ENCODE measurements around the gene MTCL3.

MTCL3 gene

DNA sequence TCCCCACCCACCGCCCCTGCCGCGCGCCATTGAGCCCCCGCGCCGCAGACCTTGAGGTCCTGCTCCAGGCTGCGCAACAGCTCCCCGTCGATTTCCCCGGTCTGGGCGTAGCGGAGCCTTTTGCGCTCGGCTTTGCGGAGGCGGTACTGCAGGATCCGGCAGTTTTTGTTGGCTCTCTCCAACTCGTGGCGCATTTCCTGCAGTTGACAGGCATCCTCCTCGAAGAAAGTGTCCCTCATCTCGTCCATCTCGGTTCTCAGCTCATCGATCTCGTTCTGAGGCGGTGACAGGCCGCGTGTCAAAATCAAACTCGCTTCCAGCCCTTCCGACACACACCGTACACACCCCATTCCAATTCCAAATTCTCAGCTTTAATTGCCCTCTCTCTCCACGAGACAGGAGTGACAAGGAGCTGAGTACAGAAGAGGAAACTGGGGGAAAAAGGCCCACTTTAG, 4.3 kb downstream of the MTCL3 start:
- no peak for DNase-seq

DNA sequence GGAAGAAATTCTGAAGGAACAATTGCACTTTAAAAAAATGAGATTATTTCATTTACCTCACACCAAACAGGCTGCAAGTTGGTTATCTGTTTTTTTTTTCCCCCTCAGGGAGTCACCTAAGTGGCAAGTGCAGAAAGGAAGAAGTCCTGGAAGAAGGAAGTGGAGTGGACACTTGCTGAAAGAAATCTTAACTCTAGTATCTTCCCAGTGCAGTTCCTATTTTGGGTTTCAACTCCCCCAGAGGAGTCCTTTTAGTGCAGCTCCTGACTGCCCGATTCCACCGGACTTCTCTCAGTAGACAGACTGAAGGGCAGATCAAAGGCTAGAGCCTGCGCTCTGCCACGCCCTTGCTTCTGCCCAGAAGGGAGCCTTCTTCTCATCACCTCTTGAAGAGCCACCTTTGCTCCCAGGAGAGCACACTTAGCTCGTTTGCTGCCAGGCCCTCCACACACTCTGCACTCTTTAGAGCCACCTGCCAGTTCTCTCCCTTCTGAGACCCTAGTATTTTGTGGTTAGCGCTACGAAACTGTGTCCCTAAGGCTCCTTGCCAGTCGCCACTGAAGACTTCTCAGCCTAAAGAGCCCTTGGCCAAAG, 4.9 kb downstream of the MTCL3 start:
- no peak for DNase-seq

DNA sequence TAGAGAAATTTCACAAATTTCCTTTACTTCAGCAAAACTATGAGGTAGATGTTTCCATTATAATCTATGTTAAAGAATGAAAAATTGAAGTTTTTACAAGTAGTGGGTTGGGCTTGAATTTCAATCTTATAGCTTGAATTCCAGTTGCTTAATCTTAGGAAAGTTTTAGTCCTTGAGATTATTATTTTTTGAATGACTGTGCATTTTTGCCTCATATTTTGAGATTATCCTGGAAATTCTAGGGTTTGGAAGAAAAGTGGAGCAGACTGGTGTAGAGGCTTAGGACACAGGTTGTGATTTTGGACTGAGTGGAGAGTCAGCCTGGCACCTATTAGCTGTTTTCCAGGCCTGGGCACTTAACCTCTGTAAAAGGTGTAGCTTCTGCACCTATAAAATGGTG, 5.7 kb downstream of the MTCL3 start:
- DNase-seq: no peak

DNA sequence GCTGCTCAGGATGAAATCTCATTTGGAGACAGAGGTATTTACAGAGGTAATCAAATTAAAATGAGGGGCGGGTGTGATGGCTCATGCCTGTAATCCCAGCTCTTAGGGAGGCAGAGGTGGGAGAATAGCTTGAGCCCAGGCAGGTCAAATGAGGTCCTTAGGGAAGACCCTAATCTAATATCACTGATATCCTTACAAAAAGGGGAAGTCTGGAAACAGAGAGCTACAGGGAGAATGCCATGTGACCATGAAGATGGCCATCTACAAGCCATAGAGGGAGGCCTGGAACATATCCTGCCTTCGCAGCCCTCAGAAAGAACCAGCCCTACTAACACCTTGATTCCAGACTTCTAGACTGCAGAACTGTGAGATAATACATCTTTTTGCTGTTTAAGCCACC, 8.3 kb downstream of the MTCL3 start:
- no peak for DNase-seq

DNA sequence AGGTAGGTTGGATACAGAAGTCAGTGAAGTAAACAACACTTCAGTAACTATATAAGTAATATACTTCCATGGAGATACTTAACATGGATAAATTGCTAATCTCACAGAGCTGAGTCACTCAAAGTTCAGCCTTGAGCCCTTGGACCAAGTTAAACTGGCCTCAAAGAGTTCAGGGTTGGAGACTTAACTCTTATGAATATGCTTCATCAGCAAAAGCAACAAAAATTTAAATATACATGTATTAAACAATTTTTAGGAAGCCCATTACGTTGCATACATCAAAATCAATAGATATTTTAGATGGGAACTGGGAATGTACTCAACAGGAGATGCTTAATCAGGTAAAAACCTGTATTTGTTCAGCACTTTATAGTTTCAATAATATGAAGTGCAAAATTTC, 12.2 kb downstream of the MTCL3 start:
- no peak for DNase-seq

DNA sequence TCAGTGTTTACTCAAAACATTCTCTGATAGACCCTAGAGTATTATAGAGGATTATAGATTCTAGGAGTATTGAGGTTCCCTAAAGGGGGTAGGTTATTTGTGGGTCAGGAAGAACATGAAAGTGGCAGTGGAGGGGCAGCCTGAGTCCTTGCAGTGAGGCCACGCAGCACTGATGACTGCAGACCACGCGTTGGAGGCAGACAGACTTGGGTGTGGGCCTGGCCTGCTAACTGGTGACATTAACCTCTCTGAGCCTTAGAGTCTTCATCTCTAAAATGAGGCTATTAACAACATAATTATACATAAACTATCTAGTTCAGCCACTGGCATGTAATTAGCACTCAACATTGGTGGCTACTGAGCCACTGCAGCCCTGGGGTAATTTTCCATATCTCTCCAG, 16.1 kb downstream of the MTCL3 start:
- DNase-seq: no peak

DNA sequence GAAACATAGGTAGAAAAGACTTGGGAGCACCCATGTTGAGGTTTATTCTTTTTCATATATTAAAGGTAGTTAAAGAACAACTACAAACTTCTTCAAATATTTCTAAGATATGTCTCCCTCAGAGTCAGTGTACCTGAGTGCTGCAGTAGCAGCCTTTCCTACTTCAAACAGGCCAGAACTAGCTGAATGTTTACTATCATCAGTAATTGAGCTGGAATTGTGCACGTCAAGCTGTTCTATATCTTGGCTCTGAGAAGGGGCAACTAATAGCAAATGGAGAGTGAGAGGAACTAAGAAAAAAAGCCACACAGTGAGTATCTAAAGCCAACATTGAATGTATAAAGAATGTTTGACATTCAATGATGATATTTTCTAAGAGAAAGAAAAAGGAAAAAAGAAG, 21.7 kb downstream of the MTCL3 start:
- no peak for DNase-seq

DNA sequence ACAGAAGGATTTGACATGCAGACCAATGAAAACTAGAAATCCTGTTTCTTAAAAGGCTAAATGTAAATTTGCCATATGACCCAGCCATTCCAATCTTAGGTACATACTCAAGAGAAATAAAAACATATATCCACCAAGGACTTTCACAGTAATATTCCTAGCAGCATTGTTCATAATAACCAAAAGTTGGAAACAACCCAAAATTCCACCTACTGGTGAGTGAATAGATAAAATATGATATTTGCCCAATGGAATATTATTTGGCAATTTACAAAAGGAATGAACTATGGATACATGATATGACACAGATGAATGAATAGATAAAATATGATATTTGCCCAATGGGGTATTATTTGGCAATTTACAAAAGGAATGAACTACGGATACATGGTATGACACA, 22.7 kb downstream of the MTCL3 start:
- no peak for DNase-seq

DNA sequence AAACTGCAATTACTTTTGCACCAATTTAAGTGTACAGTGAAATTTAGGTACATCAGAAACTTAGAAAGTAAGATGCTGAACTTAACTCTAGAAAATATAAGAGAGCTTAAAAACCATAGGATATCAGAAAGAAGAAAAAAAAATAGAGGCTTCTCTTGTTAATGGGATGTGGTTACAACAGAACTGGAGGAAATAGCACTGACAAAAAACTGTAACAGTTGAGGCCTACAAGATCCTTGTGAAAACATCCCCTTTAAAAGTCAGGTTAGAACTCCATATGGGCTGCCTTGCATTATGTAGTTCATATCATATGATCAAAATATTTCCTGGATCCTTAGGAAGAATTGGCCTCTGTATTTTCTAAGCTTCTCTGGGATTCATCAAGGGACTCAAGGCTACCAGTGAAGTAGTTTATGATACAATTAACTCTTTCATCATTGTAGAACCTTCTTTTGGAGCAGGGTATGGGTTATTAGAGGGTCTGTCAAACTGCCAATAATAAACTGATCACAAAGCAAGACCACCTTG, 24.8 kb downstream of the MTCL3 start:
- no peak for DNase-seq

DNA sequence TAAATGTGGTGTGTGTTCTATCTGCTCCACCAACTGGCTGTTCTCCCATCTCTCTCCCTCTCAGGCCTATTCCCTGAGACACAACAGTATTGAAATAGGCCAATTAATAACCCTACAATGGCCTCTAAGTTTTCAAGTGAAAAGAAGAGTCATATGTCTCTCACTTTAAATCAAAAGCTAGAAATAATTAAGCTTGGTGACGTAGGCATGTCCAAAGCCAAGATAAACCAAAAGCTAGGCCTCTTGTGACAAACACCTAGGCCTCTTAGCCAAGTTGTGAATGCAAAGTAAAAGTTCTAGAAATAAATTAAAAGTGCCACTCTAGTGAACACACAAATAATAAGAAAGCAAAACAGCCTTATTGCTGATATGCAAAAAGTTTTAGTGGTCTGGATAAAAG, 29.9 kb downstream of the MTCL3 start:
- no peak for DNase-seq

DNA sequence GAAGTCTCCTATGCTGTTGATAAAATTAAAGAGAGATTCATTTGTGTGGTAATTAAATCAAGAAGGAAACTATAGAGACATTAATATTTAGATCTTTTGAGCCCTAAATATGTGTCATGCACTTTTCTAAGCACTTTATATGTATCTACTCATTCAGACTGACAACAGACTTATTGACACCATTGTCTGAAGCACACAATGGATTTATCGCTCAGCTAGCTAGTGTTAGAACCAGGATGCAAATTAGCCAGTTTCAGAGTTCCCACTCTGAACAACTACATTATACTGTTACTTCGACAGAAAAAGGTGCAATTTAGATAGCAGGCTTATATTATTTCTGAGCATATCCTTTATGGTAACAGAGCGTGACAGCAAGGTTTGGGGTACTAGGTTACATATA, 32.2 kb downstream of the MTCL3 start:
- no peak for DNase-seq

DNA sequence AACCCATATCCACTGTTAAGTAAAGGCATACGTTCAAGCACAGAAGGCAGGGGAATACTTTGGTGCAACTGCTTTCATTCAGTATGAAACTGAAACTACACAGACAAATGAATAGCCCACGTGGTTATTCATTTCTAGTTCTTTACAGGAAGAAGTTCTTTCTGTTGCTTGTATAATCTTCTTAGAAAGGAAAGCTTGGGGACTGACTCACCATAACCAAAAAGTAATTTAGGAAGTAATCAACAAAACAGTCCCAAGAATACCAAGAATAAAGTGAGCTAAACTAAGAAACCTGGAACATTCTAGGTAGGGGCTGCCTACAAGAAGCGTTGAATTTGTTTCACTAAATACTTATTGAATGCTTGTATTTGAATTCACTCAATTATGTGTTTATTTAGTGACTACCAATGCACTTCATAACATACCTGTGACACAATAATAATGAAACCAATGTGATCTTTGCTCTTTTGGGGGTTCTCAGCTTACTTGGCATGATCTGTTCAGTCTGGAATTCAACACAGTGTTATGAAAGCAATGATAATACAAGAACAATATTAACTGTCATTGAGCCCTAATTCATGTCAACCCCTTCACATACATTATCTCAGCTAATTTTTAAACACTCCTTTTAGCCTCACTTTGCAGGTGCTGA, 34.8 kb downstream of the MTCL3 start:
- DNase-seq: no peak

DNA sequence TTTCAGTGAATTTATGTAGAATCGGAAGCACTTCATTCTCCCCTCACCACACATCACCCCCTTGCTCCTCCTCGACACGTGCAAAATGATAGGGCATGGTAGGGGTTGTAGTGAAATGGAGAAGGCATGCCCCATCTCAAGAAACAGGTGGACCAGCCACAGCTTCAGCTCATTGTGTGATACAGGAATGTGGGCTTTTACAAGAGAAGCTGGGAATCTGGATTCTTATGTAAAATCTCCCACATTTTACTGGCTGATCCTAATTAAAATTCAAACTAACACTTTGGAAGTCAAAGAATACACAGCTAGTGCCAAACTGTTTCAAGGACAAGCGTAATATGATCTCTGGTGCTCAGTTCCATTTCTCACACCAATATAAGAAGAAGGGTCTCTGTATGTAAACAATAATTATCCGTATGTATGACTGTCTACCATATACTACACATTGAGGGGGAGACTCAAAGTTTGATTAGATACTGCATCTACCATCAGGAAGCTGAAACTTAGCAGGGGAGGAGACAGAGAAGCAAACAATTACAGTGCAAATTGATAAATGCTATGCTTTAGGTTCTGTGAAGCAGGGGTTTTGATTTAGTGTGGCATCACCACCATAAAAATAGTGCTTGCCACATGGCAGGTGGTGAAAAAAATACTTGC, 35.6 kb downstream of the MTCL3 start:
- no peak for DNase-seq

DNA sequence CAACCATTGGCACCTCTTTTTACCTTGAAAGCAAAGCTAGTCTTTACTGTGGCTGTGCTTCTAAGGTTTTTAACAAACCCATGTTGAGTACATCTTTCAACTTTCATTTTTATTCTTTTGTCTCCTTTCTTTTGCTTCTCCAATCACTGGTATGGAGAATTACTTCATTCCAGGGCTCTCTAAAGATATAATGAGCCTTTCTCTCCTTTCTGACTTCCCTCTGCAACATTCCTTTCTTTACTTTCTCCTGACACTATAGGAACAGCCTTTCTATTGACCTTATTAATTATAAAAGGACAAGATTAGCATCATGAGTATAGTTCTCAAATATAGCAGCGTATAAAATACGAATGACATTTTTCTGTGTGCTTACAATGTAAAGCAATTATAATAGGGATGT, 36.8 kb downstream of the MTCL3 start:
- DNase-seq: no peak

DNA sequence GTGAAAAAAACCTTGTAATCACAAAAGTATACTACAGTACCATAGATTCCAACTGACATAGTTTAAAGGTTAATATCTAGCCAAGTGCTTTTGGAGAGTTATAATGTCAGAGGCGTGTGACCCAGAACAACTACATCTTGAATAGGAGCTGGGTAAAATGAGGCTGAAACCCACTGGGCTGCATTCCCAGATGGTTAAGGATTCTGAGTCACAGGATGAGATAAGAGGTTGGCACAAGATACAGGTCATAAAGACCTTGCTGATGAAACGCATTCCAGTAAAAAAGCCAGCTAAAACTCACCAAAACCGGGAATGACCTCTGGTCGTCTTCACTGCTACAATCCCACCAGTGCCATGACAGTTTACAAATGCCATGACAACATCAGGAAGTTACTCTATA, 37.5 kb downstream of the MTCL3 start:
- no peak for DNase-seq

DNA sequence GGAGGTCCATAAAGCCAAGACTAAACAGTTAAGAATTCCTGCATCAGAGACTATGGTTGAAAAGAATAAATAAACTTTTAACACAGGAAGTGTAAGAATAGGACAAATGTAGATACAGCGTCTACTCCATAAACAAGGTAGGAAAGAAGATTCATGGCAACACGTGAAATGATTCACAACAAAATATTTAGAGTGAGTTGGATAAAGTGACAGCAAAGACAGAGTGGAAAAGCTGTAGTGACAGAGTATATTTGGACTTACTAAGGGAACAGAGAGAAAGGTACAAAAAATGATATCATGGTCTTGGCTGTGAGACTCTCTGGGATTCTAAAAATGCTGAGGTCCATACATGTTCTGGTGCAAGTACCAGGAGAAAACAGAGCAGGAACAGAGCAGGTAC, 38.0 kb downstream of the MTCL3 start:
- no peak for DNase-seq

DNA sequence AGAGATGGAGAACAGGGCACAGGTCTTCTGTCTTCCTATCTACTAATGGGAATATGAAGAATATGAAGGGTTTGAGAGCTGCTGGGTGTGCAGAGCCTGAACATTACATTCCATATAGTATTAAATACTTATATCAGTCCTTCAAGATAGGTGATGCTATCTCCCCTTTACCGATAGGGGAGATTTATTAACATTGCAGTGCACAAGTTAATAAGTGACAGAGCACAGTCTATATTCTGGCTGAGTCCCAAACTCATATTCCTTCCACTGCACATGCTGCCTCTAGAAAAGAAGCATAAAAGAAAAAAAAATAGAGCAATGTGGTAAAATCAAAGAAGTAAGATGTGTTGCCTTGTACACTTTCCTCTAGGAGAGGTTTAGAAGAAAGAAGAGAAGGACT, 41.5 kb downstream of the MTCL3 start:
- DNase-seq: no peak

DNA sequence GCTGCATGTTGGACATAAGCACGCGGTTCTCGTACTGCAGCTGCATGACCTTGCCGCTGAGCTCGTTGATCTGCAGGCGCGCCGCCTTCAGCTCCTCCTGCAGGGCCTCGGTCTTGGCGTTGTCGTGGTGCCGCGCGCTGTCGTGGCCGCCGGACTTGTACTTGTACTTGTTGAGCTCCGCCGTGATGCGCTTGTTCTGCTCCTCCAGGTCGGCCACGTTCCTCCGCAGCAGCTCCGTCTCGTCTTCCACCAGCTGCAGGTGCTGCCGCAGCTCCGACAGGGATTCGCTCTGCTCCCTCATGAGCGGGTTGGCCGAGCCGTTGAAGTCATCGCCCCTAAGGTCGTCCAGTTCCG, 43.3 kb downstream of the MTCL3 start:
- DNase-seq: no peak

DNA sequence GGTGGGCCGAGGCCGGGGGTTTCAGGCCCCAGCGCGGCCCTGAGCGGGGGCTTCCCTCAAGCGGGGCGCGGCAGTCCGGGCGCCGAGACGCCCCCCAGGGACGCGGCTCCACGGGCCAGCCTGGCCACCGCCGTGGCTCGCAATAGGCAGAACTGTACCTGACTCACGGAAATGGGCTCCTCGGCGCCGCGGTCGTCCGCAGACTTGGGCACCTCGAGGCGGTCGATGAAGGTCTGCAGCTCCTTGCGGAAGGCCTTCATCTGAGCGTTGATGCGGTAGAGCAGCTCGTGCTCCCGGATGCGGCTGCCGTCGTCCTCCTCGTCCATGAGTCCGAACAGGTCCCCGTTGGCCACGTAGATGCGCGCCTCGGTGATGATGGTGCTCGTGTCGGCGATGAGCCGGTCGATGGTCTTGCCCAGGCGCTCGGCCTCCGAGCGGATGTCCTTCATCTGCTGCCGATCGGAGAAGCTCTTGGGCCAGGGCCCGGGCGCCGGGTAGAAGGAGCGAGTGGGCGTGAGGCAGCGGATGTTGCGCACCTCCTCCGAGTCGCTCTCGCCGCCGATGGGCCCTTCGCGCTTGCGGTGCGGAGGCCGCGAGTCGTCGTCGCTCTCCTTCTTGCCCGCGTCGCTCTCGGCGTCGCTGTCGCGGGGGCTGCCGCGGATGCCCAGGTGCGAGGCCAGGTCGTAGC, 43.9 kb downstream of the MTCL3 start:
- DNase-seq: no peak

DNA sequence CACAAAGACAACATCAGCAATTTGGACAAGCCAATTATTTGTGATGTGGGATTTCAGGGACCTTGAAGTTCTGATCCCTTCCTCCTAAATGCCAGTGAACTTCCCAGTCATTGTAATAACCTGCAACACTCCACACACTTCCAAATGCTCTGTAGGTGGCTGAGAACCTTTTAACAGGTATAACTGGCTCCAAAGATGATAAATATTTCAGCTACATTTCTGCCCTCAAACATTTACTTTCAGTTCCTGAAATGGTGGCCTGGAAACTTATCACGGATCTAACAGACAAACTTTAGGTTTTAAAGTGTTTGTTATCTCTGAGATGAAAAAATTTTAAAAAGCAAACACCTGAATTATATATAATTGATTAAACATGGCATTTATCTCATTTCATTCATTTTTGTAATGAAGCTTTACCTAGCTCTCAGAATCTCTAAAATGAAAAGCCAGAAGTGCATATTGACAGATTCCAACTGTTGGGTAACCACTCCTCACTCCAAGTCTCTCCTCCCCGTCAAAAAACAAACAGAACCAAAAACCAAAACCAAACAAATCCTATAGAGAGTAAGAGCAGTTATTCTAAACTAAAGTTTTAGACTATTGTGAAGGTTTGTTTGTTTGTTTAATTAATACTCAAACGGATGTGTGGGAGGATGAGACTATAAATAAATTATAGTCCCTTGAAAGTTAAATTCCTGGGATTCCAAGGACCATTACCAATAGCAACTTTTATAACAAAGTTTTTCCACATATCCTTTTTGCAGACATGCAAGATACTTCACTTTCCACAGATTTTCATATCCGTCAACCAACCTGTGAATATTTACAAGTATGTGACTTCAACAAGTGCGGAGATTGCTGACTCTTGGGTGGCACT, 47.5 kb downstream of the MTCL3 start:
- DNase-seq: no peak

DNA sequence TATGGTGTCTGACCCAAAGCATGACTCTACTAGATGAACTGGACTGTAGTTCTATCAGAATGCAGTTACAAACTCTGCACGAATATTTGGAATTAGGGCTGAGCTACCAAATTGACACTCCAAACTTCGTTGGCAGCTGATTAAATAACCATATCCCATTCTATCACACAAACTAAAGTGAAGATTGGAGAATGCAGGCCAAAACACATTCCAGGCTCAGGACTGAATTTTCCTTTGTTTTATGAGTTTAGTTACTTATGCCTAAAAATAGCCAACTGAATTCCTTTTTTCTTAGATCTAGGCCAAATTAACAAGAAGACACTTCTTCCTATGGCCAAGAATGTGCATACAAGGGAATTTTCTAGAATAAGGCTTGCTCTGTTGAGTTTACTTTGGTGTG, 50.2 kb downstream of the MTCL3 start:
- no peak for DNase-seq

DNA sequence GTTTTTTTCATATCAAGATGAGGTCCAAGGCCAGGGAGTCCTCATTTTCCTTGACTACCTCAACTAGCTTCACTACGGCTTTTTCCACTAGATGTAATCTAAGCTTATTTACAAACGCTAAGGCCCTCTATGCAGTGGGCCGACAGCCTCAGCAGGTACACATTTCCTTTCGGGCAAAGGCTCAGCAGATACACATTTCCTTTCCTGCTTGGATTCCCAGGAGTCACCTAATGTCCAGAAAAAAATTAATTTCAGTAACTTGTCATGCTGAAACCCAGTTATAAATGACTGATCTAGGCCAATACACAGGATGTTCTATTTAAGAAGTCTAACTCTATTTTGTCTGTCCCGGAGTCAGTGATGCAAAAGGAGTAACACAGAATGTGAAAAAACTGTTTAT, 52.7 kb downstream of the MTCL3 start:
- no peak for DNase-seq

All from skin of body (tissue), 1 donor.